GM12878 (cell line): Measurements from ENCODE around the gene SVEP1. TPM values are rescaled to one million over a fixed set of nuclear protein-coding genes. Genes with fewer than 3 reads are reported as not detected.

ENCODE experiments used
- CEBPZ ChIP-seq: fragments of 150-350 bp; IDR thresholded peaks from 2 replicates; pipeline ENCODE4 v1.6.1; 2016; ENCODE audit warnings: low read depth, low read length
- CREB1 ChIP-seq: IDR thresholded peaks from 2 replicates; pipeline ENCODE4 v1.6.1; 2012; ENCODE audit warnings: low read depth, mild to moderate bottlenecking, inconsistent platforms
- ESRRA ChIP-seq: IDR thresholded peaks from 2 replicates; pipeline ENCODE4 v1.6.1; 2012; ENCODE audit warnings: mild to moderate bottlenecking, low read length, improper control_type of control experiment
- PBX3 ChIP-seq: IDR thresholded peaks from 2 replicates; pipeline ENCODE4 v1.6.1; 2011; ENCODE audit warnings: mild to moderate bottlenecking, low read depth, low read length, moderate library complexity; ENCODE audit not compliant: insufficient replicate concordance
- PRDM15 ChIP-seq: fragments of 450-650 bp; formaldehyde crosslinking; IDR thresholded peaks from 2 replicates; pipeline ENCODE4 v1.4.0; 2020; ENCODE audit warnings: mild to moderate bottlenecking, moderate library complexity
- RCOR1 ChIP-seq: conservative IDR thresholded peaks from 2 replicates; pipeline ENCODE4 v1.6.1; 2012; ENCODE audit warnings: low read depth, low read length, improper control_type of control experiment
- SMAD1 ChIP-seq: fragments of 450-650 bp; IDR thresholded peaks from 2 replicates; pipeline ENCODE4 v1.6.1; 2018; ENCODE audit warnings: mild to moderate bottlenecking, low read depth; ENCODE audit not compliant: partially characterized antibody
- SP1 ChIP-seq: IDR thresholded peaks from one replicate; pipeline ENCODE4 v1.6.1; 2011; ENCODE audit warnings: low read depth, low read length
- YY1 ChIP-seq: IDR thresholded peaks from 2 replicates; pipeline ENCODE4 v1.6.1; 2011; ENCODE audit warnings: low read depth, mild to moderate bottlenecking, low read length
- ZNF24 ChIP-seq: fragments of 450-650 bp; IDR thresholded peaks from 2 replicates; pipeline ENCODE4 v1.6.1; 2017; ENCODE audit warnings: antibody characterized with exemption, mild to moderate bottlenecking
- polyA plus RNA-seq, 11 experiments: library from polyadenylated mRNA; depleted of rRNA in 4 of 11; unstranded in 6 of 11; stranded (reverse) in 5 of 11; fragments of >200 nt; fragmentation: Nextera tagmentation in 4 of 11; fragmentation: Illumina TruSeq in 1 of 11; extraction: Ambion mirVana in 4 of 11; extraction: Trizol in 1 of 11; gene quantifications; 1 replicate in 1 of 11; 2 replicates in 10 of 11; pipeline versions ENCODE4 v1.2.1 to v1.2.3, GENCODE V29; 2011 to 2016; ENCODE audit warnings: inconsistent platforms in 2 of 11, missing spikeins in 2 of 11, low read depth in 1 of 11
- total RNA-seq, 4 experiments: library from RNA; depleted of rRNA in 3 of 4; stranded (reverse); fragments of >200 nt in 3 of 4; fragmentation: Illumina TruSeq in 1 of 4; extraction: Trizol in 1 of 4; gene quantifications; 2 replicates each; pipeline versions ENCODE4 v1.2.1 to v1.2.3, GENCODE V29; 2013 to 2021

The SVEP1 gene
- total and polyA plus RNA-seq, 10 of the 15 experiments (the other 5 are each of a cell fraction or from before 2014, with no cell fraction given): under 0.01 to 0.05 (median 0.01) TPM; not detected in 5

GRCh38 chr9:110414471-110414870 lies 165.1 kb downstream of the SVEP1 start (continued):
- TF ChIP-seq CEBPZ: no peak
- TF ChIP-seq PBX3: no peak
- no peak for TF ChIP-seq ZNF24
- TF ChIP-seq ESRRA: no peak
- TF ChIP-seq PRDM15 (CRISPR knock-in tag): no peak
- TF ChIP-seq CREB1: no peak
- no peak for TF ChIP-seq SMAD1
- no peak for TF ChIP-seq SP1
- no peak for TF ChIP-seq YY1
- TF ChIP-seq RCOR1: no peak
